Neural crest cell (in vitro differentiated cells): Measurements from ENCODE around the gene ATCAY. TPM values are rescaled to one million over a fixed set of nuclear protein-coding genes. Genes with fewer than 3 reads are reported as not detected.

ENCODE experiments used
- DNase-seq: peaks from one replicate; pipeline ENCODE4 v3.0.0; 2021; ENCODE audit warnings: low read depth, mixed read lengths, low spot score
- H3K27ac Mint-ChIP-seq: one replicate; pipeline ENCODE4 v1.8.0; 2021; ENCODE audit warnings: mild to moderate bottlenecking, mixed read lengths; ENCODE audit not compliant: unreplicated experiment
- H3K27me3 Mint-ChIP-seq: 2 replicates; pipeline ENCODE4 v1.8.0; 2021; ENCODE audit warnings: low read depth, mild to moderate bottlenecking, mixed read lengths
- H3K36me3 Mint-ChIP-seq: 2 replicates; pipeline ENCODE4 v1.8.0; 2021; ENCODE audit warnings: low read depth, mild to moderate bottlenecking, mixed read lengths
- H3K4me1 Mint-ChIP-seq: 2 replicates; pipeline ENCODE4 v1.8.0; 2021; ENCODE audit warnings: mixed read lengths
- H3K4me3 Mint-ChIP-seq: one replicate; pipeline ENCODE4 v1.8.0; 2021; ENCODE audit warnings: mild to moderate bottlenecking, mixed read lengths
- H3K9me3 Mint-ChIP-seq: 2 replicates; pipeline ENCODE4 v1.8.0; 2021; ENCODE audit warnings: mixed read lengths
- CTCF ChIP-seq: fragments of 200-600 bp; sonication (generic); conservative IDR thresholded peaks from 2 replicates; pipeline ENCODE4 v1.5.0; 2021; ENCODE audit warnings: antibody characterized with exemption, mild to moderate bottlenecking
- total RNA-seq: library from RNA; stranded (reverse); gene quantifications from 2 replicates; pipeline ENCODE4 v1.2.1, GENCODE V29; 2021

Gene ATCAY
- total RNA-seq, 1 donor from 2014 or later: 14.2 TPM

DNA sequence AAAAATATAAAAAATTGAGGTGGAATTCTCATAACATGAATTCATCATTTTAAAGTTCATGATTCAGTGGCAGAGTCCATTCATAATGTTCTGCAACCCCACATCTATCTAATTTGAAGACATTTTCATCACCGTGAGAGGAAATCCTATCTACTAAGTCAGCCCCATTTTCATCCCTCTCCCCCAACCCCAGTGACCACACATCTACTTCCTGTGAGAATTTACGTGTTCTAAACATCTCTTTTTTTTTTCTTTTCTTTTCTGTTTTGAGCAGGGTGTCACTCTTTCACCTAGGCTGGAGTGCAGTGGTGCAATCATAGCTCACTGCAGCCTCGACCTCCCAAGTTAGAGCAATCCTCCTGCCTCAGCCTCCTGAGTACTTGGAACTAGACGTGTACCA is 17.5 kb downstream of the ATCAY start:
- H3K27ac Mint-ChIP-seq: no peak overlapping the region
- DNase-seq: no peak
- no peak overlapping the region for H3K4me3 Mint-ChIP-seq
- no peaks in the 10 kb centered on the region for H3K27me3 Mint-ChIP-seq
- no peaks in the 10 kb centered on the region for H3K4me1 Mint-ChIP-seq
- peaks cover 3% of the 10 kb centered on the region for H3K36me3 Mint-ChIP-seq
- no peaks in the 10 kb centered on the region for H3K9me3 Mint-ChIP-seq
- TF ChIP-seq CTCF: no peak

- Mint-ChIP-seq H3K36me3 (peaks cover 3% of the 10 kb centered on the region), H3K27me3 (no peaks in the 10 kb centered on the region), H3K4me1 (no peaks in the 10 kb centered on the region), H3K9me3 (no peaks in the 10 kb centered on the region), H3K4me3 (no peak overlapping the region), H3K27ac (no peak overlapping the region)
- no peak for TF ChIP-seq CTCF
- DNase-seq: no peak
These were observed 17.9 kb downstream of the ATCAY start for GRCh38 chr19:3898426-3898825.

GRCh38 chr19:3899531-3900294 is 19.2 kb downstream of the ATCAY start:
- Mint-ChIP-seq H3K27ac (no peak overlapping the region), H3K36me3 (peaks cover 3% of the 10 kb centered on the region), H3K27me3 (no peaks in the 10 kb centered on the region), H3K4me1 (no peaks in the 10 kb centered on the region), H3K4me3 (no peak overlapping the region), H3K9me3 (no peaks in the 10 kb centered on the region)
- DNase-seq: no peak
- TF ChIP-seq CTCF: no peak

GRCh38 chr19:3902317-3902973 is 22.0 kb downstream of the ATCAY start:
- Mint-ChIP-seq H3K27me3 (no peaks in the 10 kb centered on the region), H3K4me1 (no peaks in the 10 kb centered on the region), H3K27ac (no peak overlapping the region), H3K9me3 (no peaks in the 10 kb centered on the region), H3K4me3 (no peak overlapping the region), H3K36me3 (peaks cover 3% of the 10 kb centered on the region)
- no peak for DNase-seq
- TF ChIP-seq CTCF: no peak

- Mint-ChIP-seq H3K9me3 (no peaks in the 10 kb centered on the region), H3K4me3 (no peak overlapping the region), H3K27ac (no peak overlapping the region), H3K27me3 (no peaks in the 10 kb centered on the region), H3K4me1 (no peaks in the 10 kb centered on the region), H3K36me3 (peaks cover 2% of the 10 kb centered on the region)
- no peak for TF ChIP-seq CTCF
- no peak for DNase-seq
These were observed 23.7 kb downstream of the ATCAY start for GRCh38 chr19:3904233-3904632.
